A204.1 (cell line): ENCODE measurements around the gene PLEK.
A peak's percentile ranks its signal among the peaks of the same experiment; 100 is the strongest.
"Not testable (repeated sequence)": the region's sequence is repeated elsewhere in the genome, so short reads cannot be mapped to it uniquely, and the experiment has no call there.

Source experiments
- FAIRE-seq: peaks from 2 replicates; lab custom pipeline; 2012; peaks lifted over from hg19 to GRCh38; lab: Jason Lieb, UNC

The PLEK gene

GRCh38 chr2:68417926-68418325 lies 52.8 kb downstream of the PLEK start:
- FAIRE-seq, result no peak

GRCh38 chr2:68418419-68418818 lies 53.3 kb downstream of the PLEK start:
- no peak for FAIRE-seq

- no peak for FAIRE-seq
Measured at GRCh38 chr2:68418855-68419254, 53.8 kb downstream of the PLEK start.

GRCh38 chr2:68420254-68420910 lies 55.3 kb downstream of the PLEK start:
- FAIRE-seq, result no peak

- FAIRE-seq, result no peak
Measured at GRCh38 chr2:68423966-68424650, 59.0 kb downstream of the PLEK start.

GRCh38 chr2:68425503-68425902 lies 60.4 kb downstream of the PLEK start:
- FAIRE-seq, result no peak

- no peak for FAIRE-seq
Measured at GRCh38 chr2:68426446-68426845, 61.4 kb downstream of the PLEK start.

- no peak for FAIRE-seq
Measured at GRCh38 chr2:68426848-68427579, 61.9 kb downstream of the PLEK start.

- no peak for FAIRE-seq
Measured at GRCh38 chr2:68428126-68428525, 63.0 kb downstream of the PLEK start.

GRCh38 chr2:68428746-68429145 lies 63.7 kb downstream of the PLEK start:
- FAIRE-seq, result no peak

GRCh38 chr2:68429311-68429826 lies 64.3 kb downstream of the PLEK start:
- no peak for FAIRE-seq

GRCh38 chr2:68431316-68431972 lies 66.4 kb downstream of the PLEK start:
- FAIRE-seq, result no peak

- FAIRE-seq, result no peak
Measured at GRCh38 chr2:68432696-68433658, 67.9 kb downstream of the PLEK start.

GRCh38 chr2:68434981-68435380 lies 69.9 kb downstream of the PLEK start:
- FAIRE-seq, result no peak

GRCh38 chr2:68435615-68436014 lies 70.5 kb downstream of the PLEK start:
- FAIRE-seq, result no peak

- FAIRE-seq, result no peak
Measured at GRCh38 chr2:68436270-68436669, 71.2 kb downstream of the PLEK start.

- FAIRE-seq, result no peak
Measured at GRCh38 chr2:68438455-68439303, 73.6 kb downstream of the PLEK start.

- FAIRE-seq, result peak; percentile 80
Measured at GRCh38 chr2:68441179-68441993, 76.3 kb downstream of the PLEK start.

GRCh38 chr2:68441994-68442322 lies 76.9 kb downstream of the PLEK start:
- FAIRE-seq, result no peak

- FAIRE-seq, result not testable (repeated sequence)
Measured at GRCh38 chr2:68446425-68446824, 81.3 kb downstream of the PLEK start.
